HepG2 (cell line): ENCODE measurements around the gene GAGE10. TPM values are rescaled to one million over a fixed set of nuclear protein-coding genes. Genes with fewer than 3 reads are reported as not detected.

Experiments
- ARNTL ChIP-seq: sonication (generic); formaldehyde crosslinking; IDR thresholded peaks from 2 replicates; pipeline ENCODE4 v1.4.0; 2020; ENCODE audit warnings: mild to moderate bottlenecking, missing genetic modification reagents
- EP300 ChIP-seq, 3 experiments: sonication (generic) in 1 of 3; formaldehyde crosslinking in 1 of 3; IDR thresholded peaks; 2 replicates each; pipeline versions ENCODE4 v1.5.1 to v1.6.1; 2011 to 2020; ENCODE audit warnings: low read depth in 2 of 3, low read length in 2 of 3, borderline replicate concordance in 1 of 3, improper control_type of control experiment in 1 of 3, mild to moderate bottlenecking in 1 of 3, missing genetic modification reagents in 1 of 3, moderate library complexity in 1 of 3
- EZH2 ChIP-seq: conservative IDR thresholded peaks from 2 replicates; pipeline ENCODE4 v1.6.1; 2012; ENCODE audit warnings: mild to moderate bottlenecking, low read depth, low read length, moderate library complexity
- IRF1 ChIP-seq: sonication (generic); formaldehyde crosslinking; IDR thresholded peaks from 2 replicates; pipeline ENCODE4 v1.4.0; 2020; ENCODE audit warnings: low read depth, mild to moderate bottlenecking, missing genetic modification reagents
- PHB2 ChIP-seq: fragments of 450-650 bp; IDR thresholded peaks from 2 replicates; pipeline ENCODE4 v1.6.1; 2018; ENCODE audit not compliant: partially characterized antibody
- PHF8 ChIP-seq: sonication (generic); formaldehyde crosslinking; IDR thresholded peaks from 2 replicates; pipeline ENCODE4 v1.5.0; 2020; ENCODE audit warnings: missing genetic modification reagents
- POLR2A ChIP-seq, 2 experiments: IDR thresholded peaks; 2 replicates each; pipeline ENCODE4 v1.6.1; 2011; ENCODE audit warnings: low read depth in 2 of 2, low read length in 2 of 2, mild to moderate bottlenecking in 1 of 2, moderate library complexity in 1 of 2; ENCODE audit not compliant: insufficient read depth in 1 of 2
- PRDM15 ChIP-seq: sonication (generic); formaldehyde crosslinking; IDR thresholded peaks from 2 replicates; pipeline ENCODE4 v1.4.0; 2020; ENCODE audit warnings: missing genetic modification reagents
- TBX3 ChIP-seq: fragments of 450-650 bp; IDR thresholded peaks from 2 replicates; pipeline ENCODE4 v1.6.1; 2017; ENCODE audit warnings: antibody characterized with exemption, mild to moderate bottlenecking, inconsistent platforms, borderline replicate concordance
- polyA plus RNA-seq, 8 experiments: library from polyadenylated mRNA; depleted of rRNA in 3 of 8; stranded (reverse) in 7 of 8; unstranded in 1 of 8; fragments of >200 nt; fragmentation: Illumina TruSeq in 4 of 8; extraction: Trizol in 4 of 8; gene quantifications; 2 replicates each; pipeline versions ENCODE4 v1.2.1 to v1.2.3, GENCODE V29; 2011 to 2016; ENCODE audit warnings: low read depth in 4 of 8, missing spikeins in 1 of 8, mixed read lengths in 1 of 8; ENCODE audit not compliant: insufficient read depth in 1 of 8
- total RNA-seq, 5 experiments: library from RNA; depleted of rRNA; stranded (reverse); fragments of >200 nt; fragmentation: Illumina TruSeq; extraction: Trizol; gene quantifications; 2 replicates each; pipeline ENCODE4 v1.2.3, GENCODE V29; 2016; ENCODE audit warnings: low read depth in 1 of 5
- TF ChIP-seq, protein P1 (sequence below): sonication (generic); formaldehyde crosslinking; IDR thresholded peaks from 2 replicates; pipeline ENCODE4 v1.9.0; 2021; ENCODE audit warnings: mild to moderate bottlenecking, missing genetic modification reagents
- TF ChIP-seq, protein P2 (sequence below), 2 experiments: IDR thresholded peaks; 2 replicates each; pipeline ENCODE4 v1.6.1; 2011 to 2012; ENCODE audit warnings: low read length in 2 of 2, borderline replicate concordance in 1 of 2, low read depth in 1 of 2, mild to moderate bottlenecking in 1 of 2, moderate library complexity in 1 of 2
- TF ChIP-seq, protein P3 (sequence below): sonication (generic); formaldehyde crosslinking; IDR thresholded peaks from 2 replicates; pipeline ENCODE4 v1.8.1; 2023; ENCODE audit warnings: mild to moderate bottlenecking, missing genetic modification reagents, borderline replicate concordance

Gene GAGE10
- total and polyA plus RNA-seq, 2 of the 13 experiments (the other 11 are each of a cell fraction or from before 2014, with no cell fraction given), result not detected

DNA sequence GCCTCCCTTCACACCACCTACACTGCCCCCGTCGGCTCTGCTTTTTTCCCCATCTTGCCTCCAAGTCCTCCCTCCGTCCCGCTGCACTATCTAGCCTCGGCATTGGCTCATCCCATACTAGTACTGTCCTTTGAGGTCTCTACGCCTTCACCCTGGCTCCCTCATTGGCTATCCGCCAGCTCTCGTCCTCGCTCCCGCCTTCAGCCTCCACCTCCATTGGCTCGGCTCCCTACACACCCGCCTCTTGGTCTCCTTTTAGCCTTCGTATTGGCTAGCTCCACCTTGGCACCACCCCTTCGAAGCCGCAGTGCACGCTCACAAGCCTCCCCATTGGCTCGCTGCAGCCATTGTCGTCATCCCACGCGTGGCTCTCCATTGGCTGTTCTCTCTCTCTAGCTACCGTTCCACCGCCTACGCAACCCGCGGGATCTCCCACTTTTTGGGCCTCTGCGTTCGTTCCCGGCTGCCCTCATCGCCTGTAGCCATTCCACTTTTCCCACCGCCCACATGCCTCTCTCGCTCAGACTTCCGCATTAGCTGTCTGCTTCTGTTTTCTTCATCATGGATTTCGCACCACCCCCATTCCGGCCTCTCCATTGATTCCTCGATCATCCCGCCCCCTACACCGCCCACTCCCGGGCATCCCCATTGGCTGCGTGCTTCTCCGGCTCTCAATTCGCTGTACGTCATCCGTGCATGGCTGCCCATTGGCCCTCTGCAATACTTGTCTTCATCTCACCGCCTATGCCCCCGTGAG, 34.3 kb upstream of the GAGE10 start (continued):
- TF ChIP-seq, protein P1, sequence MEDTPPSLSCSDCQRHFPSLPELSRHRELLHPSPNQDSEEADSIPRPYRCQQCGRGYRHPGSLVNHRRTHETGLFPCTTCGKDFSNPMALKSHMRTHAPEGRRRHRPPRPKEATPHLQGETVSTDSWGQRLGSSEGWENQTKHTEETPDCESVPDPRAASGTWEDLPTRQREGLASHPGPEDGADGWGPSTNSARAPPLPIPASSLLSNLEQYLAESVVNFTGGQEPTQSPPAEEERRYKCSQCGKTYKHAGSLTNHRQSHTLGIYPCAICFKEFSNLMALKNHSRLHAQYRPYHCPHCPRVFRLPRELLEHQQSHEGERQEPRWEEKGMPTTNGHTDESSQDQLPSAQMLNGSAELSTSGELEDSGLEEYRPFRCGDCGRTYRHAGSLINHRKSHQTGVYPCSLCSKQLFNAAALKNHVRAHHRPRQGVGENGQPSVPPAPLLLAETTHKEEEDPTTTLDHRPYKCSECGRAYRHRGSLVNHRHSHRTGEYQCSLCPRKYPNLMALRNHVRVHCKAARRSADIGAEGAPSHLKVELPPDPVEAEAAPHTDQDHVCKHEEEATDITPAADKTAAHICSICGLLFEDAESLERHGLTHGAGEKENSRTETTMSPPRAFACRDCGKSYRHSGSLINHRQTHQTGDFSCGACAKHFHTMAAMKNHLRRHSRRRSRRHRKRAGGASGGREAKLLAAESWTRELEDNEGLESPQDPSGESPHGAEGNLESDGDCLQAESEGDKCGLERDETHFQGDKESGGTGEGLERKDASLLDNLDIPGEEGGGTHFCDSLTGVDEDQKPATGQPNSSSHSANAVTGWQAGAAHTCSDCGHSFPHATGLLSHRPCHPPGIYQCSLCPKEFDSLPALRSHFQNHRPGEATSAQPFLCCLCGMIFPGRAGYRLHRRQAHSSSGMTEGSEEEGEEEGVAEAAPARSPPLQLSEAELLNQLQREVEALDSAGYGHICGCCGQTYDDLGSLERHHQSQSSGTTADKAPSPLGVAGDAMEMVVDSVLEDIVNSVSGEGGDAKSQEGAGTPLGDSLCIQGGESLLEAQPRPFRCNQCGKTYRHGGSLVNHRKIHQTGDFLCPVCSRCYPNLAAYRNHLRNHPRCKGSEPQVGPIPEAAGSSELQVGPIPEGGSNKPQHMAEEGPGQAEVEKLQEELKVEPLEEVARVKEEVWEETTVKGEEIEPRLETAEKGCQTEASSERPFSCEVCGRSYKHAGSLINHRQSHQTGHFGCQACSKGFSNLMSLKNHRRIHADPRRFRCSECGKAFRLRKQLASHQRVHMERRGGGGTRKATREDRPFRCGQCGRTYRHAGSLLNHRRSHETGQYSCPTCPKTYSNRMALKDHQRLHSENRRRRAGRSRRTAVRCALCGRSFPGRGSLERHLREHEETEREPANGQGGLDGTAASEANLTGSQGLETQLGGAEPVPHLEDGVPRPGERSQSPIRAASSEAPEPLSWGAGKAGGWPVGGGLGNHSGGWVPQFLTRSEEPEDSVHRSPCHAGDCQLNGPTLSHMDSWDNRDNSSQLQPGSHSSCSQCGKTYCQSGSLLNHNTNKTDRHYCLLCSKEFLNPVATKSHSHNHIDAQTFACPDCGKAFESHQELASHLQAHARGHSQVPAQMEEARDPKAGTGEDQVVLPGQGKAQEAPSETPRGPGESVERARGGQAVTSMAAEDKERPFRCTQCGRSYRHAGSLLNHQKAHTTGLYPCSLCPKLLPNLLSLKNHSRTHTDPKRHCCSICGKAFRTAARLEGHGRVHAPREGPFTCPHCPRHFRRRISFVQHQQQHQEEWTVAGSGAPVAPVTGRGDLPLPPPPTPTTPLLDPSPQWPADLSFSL, result no peak
- TF ChIP-seq POLR2A (IDR thresholded peaks at IDR 0.05; ENCODE audit: insufficient read depth in 1 of 2, low read depth in 2 of 2, low read length in 2 of 2) (peak in 1 of 2 experiments; percentile 60; a peak in 2 of 4 replicates), EZH2 (no peak), PHB2 (no peak), PRDM15 (CRISPR knock-in tag) (no peak), PHF8 (CRISPR knock-in tag) (0 out of 2 replicates have a peak, but pooled peaks have one; percentile 27), EP300 (IDR thresholded peaks at IDR 0.05; ENCODE audit: low read depth in 2 of 2, low read length in 2 of 2) (no peak), EP300 (CRISPR knock-in tag; IDR thresholded peaks at IDR 0.05; ENCODE audit: borderline replicate concordance) (no peak), ARNTL (CRISPR knock-in tag) (no peak), IRF1 (no peak), TBX3 (no peak)
- TF ChIP-seq, protein P2, sequence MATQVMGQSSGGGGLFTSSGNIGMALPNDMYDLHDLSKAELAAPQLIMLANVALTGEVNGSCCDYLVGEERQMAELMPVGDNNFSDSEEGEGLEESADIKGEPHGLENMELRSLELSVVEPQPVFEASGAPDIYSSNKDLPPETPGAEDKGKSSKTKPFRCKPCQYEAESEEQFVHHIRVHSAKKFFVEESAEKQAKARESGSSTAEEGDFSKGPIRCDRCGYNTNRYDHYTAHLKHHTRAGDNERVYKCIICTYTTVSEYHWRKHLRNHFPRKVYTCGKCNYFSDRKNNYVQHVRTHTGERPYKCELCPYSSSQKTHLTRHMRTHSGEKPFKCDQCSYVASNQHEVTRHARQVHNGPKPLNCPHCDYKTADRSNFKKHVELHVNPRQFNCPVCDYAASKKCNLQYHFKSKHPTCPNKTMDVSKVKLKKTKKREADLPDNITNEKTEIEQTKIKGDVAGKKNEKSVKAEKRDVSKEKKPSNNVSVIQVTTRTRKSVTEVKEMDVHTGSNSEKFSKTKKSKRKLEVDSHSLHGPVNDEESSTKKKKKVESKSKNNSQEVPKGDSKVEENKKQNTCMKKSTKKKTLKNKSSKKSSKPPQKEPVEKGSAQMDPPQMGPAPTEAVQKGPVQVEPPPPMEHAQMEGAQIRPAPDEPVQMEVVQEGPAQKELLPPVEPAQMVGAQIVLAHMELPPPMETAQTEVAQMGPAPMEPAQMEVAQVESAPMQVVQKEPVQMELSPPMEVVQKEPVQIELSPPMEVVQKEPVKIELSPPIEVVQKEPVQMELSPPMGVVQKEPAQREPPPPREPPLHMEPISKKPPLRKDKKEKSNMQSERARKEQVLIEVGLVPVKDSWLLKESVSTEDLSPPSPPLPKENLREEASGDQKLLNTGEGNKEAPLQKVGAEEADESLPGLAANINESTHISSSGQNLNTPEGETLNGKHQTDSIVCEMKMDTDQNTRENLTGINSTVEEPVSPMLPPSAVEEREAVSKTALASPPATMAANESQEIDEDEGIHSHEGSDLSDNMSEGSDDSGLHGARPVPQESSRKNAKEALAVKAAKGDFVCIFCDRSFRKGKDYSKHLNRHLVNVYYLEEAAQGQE (IDR thresholded peaks at IDR 0.05; ENCODE audit: borderline replicate concordance in 1 of 2, low read depth in 1 of 2, low read length in 2 of 2), result no peak
- TF ChIP-seq, protein P3, sequence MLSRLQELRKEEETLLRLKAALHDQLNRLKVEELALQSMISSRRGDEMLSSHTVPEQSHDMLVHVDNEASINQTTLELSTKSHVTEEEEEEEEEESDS, result no peak
